ENCODE data around the gene AP3S2. TPM values are rescaled to one million over a fixed set of nuclear protein-coding genes. Genes with fewer than 3 reads are reported as not detected.
"Not testable (repeated sequence)": the region's sequence is repeated elsewhere in the genome, so short reads cannot be mapped to it uniquely, and the experiment has no call there.

The AP3S2 gene
- total RNA-seq, 1 donor from 2014 or later, result 16.0 TPM

GRCh38 chr15:89860891-89861290 is 32.9 kb downstream of the AP3S2 start:
- no peak for DNase-seq (ENCODE audit: low spot score in 2 of 2)
- Histone ChIP-seq H3K36me3 (peaks cover 23 to 26% of the 10 kb centered on the region in 2 donors), H3K27me3 (no peaks in the 10 kb centered on the region), H3K4me3 (no peak overlapping the region), H3K27ac (no peak overlapping the region), H3K4me1 (no peaks in the 10 kb centered on the region), H3K9me3 (no peaks in the 10 kb centered on the region)
- no peak for TF ChIP-seq CTCF (IDR thresholded peaks at IDR 0.05)
- intact Hi-C loops (cut with DNase I), result no loop called here

DNA sequence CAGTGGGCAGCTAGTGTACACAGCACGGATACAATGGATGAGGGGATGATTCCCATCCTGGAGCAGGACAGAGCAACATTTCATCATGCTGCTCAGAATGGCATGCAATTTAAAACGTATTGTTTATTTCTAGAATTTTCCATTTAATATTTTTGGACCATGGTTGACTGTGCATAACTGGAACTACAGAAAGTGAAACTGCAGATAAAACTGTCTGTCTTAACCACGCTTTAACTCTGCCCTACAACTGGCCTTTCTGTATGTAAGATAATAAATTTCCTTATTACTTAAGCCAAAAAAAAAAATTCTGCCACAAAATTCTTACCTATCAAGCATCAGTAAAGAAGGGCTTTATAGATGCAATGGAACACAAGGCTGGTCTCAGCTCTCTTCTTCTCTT is 33.4 kb downstream of the AP3S2 start:
- no peak for DNase-seq (ENCODE audit: low spot score in 2 of 2)
- no peak for TF ChIP-seq CTCF (IDR thresholded peaks at IDR 0.05)
- Histone ChIP-seq H3K27me3 (no peaks in the 10 kb centered on the region), H3K4me3 (no peak overlapping the region), H3K27ac (no peak overlapping the region), H3K36me3 (peaks cover 18 to 26% of the 10 kb centered on the region in 2 donors), H3K9me3 (no peaks in the 10 kb centered on the region), H3K4me1 (no peaks in the 10 kb centered on the region)
- intact Hi-C loops (cut with DNase I), result no loop called here

DNA sequence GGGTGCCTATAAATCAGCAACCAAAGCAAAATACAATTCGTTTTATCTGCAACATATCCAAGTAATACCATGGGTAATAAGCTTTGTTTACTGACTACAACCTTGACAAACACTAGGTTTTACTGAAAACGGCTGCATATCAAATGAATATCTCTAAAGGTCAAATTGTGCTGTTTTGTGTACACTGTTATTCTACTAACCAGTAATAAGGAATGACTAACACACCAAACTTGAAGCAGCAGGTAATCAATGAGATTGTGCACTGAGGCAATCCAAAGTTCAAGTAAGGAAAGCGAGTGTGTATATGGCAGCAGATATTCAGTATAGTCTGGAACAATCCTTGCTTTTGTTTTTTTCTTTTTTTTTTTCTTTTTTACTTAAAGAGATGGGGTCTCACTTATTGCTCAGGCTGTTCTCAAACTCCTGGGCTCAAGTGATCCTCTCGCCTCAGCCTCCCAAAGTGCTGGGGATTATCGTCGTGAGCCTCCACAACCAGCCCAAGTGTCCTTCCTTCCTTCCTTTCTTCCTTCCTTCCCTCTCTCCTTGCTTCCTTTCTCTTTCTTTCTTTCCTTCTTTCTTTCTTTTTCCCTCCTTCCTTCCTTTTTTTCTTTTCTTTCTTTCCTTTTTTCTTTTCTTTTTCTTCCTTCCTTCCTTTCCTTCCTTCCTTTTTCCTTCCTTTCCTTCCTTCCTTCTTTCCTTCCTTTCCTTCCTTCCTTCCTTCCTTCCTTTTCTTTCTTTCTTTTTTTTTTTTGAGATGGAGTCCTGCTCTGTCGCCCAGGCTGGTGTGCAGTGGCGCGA is 34.9 kb downstream of the AP3S2 start:
- Histone ChIP-seq H3K27ac (no peak overlapping the region), H3K36me3 (peaks cover 12 to 26% of the 10 kb centered on the region in 2 donors), H3K4me3 (no peak overlapping the region), H3K9me3 (no peaks in the 10 kb centered on the region), H3K4me1 (no peaks in the 10 kb centered on the region), H3K27me3 (no peaks in the 10 kb centered on the region)
- intact Hi-C loops (cut with DNase I), result no loop called here
- no peak for TF ChIP-seq CTCF (IDR thresholded peaks at IDR 0.05)
- no peak for DNase-seq (ENCODE audit: low spot score in 2 of 2)

DNA sequence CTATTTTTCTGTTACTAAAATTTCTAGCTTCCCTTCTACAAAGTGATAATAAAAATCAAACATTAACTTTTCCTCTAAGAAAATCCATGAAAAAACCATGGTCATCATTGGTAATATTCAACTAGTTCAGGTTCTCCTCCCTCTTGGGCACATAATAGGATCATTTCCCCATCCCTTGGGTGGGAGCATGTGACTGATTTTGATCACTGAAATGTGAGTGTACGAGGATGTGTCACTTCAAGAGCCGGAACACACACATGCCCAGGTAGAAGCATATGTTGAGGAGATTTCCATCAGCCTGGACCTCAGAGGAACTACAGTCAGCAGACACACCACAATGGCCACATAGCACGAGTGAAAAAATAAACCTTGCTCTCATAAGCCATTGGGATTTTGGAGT is 36.1 kb downstream of the AP3S2 start:
- intact Hi-C loops (cut with DNase I), result no loop called here
- Histone ChIP-seq H3K27ac (no peak overlapping the region), H3K4me1 (no peaks in the 10 kb centered on the region), H3K4me3 (no peak overlapping the region), H3K36me3 (peaks cover 11 to 26% of the 10 kb centered on the region in 2 donors), H3K9me3 (no peaks in the 10 kb centered on the region), H3K27me3 (no peaks in the 10 kb centered on the region)
- DNase-seq (ENCODE audit: low spot score in 2 of 2), result no peak
- TF ChIP-seq CTCF (IDR thresholded peaks at IDR 0.05), result no peak

DNA sequence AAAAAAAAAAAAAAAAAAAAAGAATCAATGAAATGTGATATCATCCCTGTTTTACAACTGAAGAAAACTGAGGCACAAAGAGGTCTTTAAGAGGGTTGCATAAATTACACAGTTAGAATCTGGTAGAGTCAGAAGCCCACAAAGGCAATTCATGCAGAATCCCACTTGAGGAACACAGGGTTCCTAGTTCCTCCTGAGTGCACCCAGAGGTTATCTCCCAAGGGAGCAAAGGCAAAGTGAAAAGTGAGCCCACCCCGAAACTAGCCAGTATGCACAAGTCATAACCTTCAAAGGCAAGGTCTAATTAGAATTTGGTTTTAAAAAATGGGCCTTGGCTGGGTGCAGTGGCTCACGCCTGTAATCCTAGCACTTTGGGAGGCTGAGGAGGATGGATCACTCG is 37.8 kb downstream of the AP3S2 start:
- intact Hi-C loops (cut with DNase I), result no loop called here
- no peak overlapping the region for H3K4me3 ChIP-seq
- no peaks in the 10 kb centered on the region for H3K4me1 ChIP-seq
- H3K36me3 ChIP-seq, result peaks cover 12 to 26% of the 10 kb centered on the region in 2 donors
- H3K9me3 ChIP-seq, result no peaks in the 10 kb centered on the region
- DNase-seq (ENCODE audit: low spot score in 2 of 2), result no peak
- no peaks in the 10 kb centered on the region for H3K27me3 ChIP-seq
- no peak for TF ChIP-seq CTCF (IDR thresholded peaks at IDR 0.05)
- H3K27ac ChIP-seq, result no peak overlapping the region

DNA sequence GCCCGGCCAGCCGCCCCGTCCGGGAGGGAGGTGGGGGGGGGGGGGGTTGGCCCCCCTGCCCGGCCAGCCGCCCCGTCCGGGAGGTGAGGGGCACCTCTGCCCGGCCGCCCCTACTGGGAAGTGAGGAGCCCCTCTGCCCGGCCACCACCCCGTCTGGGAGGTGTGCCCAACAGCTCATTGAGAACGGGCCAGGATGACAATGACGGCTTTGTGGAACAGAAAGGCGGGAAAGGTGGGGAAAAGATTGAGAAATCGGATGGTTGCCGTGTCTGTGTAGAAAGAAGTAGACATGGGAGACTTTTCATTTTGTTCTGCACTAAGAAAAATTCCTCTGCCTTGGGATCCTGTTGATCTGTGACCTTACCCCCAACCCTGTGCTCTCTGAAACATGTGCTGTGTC is 38.9 kb downstream of the AP3S2 start:
- H3K27ac ChIP-seq; DNase-seq (ENCODE audit: low spot score in 2 of 2); H3K4me1 ChIP-seq; H3K27me3 ChIP-seq; intact Hi-C loops (cut with DNase I); H3K9me3 ChIP-seq; H3K4me3 ChIP-seq: not testable (repeated sequence)
- peaks cover 11 to 25% of the 10 kb centered on the region in 2 donors for H3K36me3 ChIP-seq
